ENCODE results near the gene MAD1L1. TPM values are rescaled to one million over a fixed set of nuclear protein-coding genes. Genes with fewer than 3 reads are reported as not detected.

Gene MAD1L1
- total RNA-seq, 1 experiment from 2014 or later: 50.8 TPM

DNA sequence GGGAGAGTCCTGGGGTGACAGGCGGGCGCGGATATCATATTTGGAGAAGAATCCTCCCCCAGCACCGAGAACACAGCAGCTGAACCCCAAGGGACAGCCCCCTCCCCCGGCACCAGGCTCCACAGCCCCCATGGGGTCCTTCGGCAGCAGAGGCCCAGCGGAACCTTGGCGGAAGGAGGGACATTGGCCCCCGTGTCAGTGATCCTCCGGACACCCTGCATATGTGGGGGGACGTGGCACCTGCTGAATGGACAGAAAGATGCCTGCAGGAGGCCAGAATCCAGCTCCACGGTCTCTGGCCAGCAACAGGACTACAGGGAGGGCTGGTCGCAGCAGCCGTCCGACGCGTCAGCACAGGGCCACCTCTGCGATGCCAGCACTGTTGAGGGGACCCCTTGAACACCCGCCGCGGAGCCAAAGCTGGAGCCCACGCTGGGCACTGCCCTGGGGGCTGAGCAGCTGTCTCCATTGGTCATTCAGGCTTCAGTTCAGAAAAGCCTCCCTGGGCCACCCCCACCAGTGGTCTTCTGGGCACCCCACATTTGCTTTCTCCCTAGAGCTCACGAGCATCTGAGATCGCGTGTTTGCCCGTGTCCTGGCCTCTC, 322.6 kb downstream of the MAD1L1 start:
- intact Hi-C loops (cut with micrococcal nuclease; ENCODE audit: unreplicated experiment): no loop called here
- no peak overlapping the region for H3K27ac ChIP-seq
- CTCF ChIA-PET: no interaction called here
- no peaks in the 10 kb centered on the region for H3K79me2 ChIP-seq (ENCODE audit: low read depth)
- POLR2A ChIA-PET (ENCODE audit: unreplicated experiment): no interaction called here
- no TSS peak for BruUV-seq (replicated peaks)
- no peak overlapping the region for H3K4me2 ChIP-seq
- TF ChIP-seq, protein P1, sequence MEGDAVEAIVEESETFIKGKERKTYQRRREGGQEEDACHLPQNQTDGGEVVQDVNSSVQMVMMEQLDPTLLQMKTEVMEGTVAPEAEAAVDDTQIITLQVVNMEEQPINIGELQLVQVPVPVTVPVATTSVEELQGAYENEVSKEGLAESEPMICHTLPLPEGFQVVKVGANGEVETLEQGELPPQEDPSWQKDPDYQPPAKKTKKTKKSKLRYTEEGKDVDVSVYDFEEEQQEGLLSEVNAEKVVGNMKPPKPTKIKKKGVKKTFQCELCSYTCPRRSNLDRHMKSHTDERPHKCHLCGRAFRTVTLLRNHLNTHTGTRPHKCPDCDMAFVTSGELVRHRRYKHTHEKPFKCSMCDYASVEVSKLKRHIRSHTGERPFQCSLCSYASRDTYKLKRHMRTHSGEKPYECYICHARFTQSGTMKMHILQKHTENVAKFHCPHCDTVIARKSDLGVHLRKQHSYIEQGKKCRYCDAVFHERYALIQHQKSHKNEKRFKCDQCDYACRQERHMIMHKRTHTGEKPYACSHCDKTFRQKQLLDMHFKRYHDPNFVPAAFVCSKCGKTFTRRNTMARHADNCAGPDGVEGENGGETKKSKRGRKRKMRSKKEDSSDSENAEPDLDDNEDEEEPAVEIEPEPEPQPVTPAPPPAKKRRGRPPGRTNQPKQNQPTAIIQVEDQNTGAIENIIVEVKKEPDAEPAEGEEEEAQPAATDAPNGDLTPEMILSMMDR (conservative IDR thresholded peaks at IDR 0.05): no peak
- TF ChIP-seq EZH2 (IDR thresholded peaks at IDR 0.05; ENCODE audit: low read depth): no peak
- H3K9me3 ChIP-seq (ENCODE audit: insufficient read depth, low read depth): no peaks in the 10 kb centered on the region
- no peaks in the 10 kb centered on the region for H3K36me3 ChIP-seq (ENCODE audit: low read depth)
- no peak overlapping the region for H3K4me3 ChIP-seq
- no peaks in the 10 kb centered on the region for H3K9me2 ChIP-seq (ENCODE audit: insufficient read depth)
- no peaks in the 10 kb centered on the region for H3K27me3 ChIP-seq (ENCODE audit: insufficient read depth, low read depth)
- H3K4me1 ChIP-seq (replicated peaks; ENCODE audit: insufficient read depth): no peaks in the 10 kb centered on the region
- H2AFZ ChIP-seq: no peak overlapping the region
- peaks cover 4% of the 10 kb centered on the region; the same call in 1 of the 2 replicates for H4K20me1 ChIP-seq (ENCODE audit: insufficient read depth)
- H3F3A ChIP-seq (ENCODE audit: insufficient read depth, low read depth): no peaks in the 10 kb centered on the region
- no peak for DNase-seq

DNA sequence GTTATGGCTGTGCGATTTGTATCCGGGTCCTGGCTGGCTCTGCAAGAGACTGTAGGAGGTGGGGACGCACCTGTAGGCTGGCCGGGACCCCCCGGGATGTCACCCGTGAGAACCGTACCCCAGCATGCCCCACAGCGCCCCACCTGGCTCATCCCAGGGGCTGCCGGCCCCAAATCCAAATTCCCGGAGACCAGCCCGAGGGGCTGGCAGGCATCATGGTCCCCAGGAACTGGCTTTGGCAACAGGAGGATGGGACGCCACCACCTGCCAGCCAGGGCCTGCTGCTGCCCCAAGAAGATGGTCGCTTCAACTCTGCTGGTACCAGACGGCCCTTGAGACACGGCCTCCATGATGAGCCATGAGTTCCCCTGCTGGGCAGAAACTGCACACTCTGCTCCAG, 323.3 kb downstream of the MAD1L1 start:
- peaks cover 4% of the 10 kb centered on the region; the same call in 1 of the 2 replicates for H4K20me1 ChIP-seq (ENCODE audit: insufficient read depth)
- no peak overlapping the region for H3K4me3 ChIP-seq
- H3K9me2 ChIP-seq (ENCODE audit: insufficient read depth): no peaks in the 10 kb centered on the region
- no peaks in the 10 kb centered on the region for H3K36me3 ChIP-seq (ENCODE audit: low read depth)
- no peaks in the 10 kb centered on the region for H3K4me1 ChIP-seq (replicated peaks; ENCODE audit: insufficient read depth)
- no TSS peak for BruUV-seq (replicated peaks)
- no peaks in the 10 kb centered on the region for H3F3A ChIP-seq (ENCODE audit: insufficient read depth, low read depth)
- no peak overlapping the region for H3K27ac ChIP-seq
- H3K4me2 ChIP-seq: no peak overlapping the region
- TF ChIP-seq, protein P1 (conservative IDR thresholded peaks at IDR 0.05): no peak
- TF ChIP-seq EZH2 (IDR thresholded peaks at IDR 0.05; ENCODE audit: low read depth): no peak
- no peaks in the 10 kb centered on the region for H3K27me3 ChIP-seq (ENCODE audit: insufficient read depth, low read depth)
- H3K9me3 ChIP-seq (ENCODE audit: insufficient read depth, low read depth): no peaks in the 10 kb centered on the region
- H3K79me2 ChIP-seq (ENCODE audit: low read depth): no peaks in the 10 kb centered on the region
- ChIA-PET POLR2A (ENCODE audit: unreplicated experiment) (no interaction called here), CTCF (no interaction called here)
- intact Hi-C loops (cut with micrococcal nuclease; ENCODE audit: unreplicated experiment): no loop called here
- no peak for DNase-seq
- no peak overlapping the region for H2AFZ ChIP-seq

DNA sequence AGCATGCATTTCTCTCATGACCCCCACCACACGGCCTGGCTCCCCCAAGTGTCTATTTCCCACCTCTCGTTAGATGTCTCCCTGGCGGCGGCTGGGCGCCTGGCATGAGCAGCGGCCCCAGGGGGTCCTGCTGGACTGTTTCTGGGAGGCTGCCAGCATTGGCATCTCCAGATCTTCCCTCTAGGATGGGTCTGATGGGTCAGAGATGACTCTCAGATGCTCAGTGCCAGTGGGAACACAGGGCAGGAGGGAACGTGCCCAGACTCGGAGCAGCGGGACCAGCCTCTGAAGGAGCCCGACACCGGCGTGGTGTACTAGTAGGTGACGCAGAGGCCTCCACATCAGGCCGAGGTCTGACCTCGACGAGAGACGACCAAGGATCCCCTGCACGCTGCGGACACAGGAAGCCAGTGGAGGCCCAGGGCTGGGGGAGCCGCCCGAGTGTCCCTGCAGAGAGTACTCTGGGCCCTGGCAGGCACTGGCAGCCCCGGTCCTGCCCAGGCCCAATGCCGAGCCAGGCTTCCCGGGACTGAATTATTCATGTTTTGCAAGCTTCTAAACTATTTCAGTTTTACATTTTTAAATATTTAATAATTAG, 323.8 kb downstream of the MAD1L1 start:
- Histone ChIP-seq H3K27me3 (ENCODE audit: insufficient read depth, low read depth) (no peaks in the 10 kb centered on the region), H4K20me1 (ENCODE audit: insufficient read depth) (peaks cover 2% of the 10 kb centered on the region; the same call in 1 of the 2 replicates), H3K4me1 (replicated peaks; ENCODE audit: insufficient read depth) (no peaks in the 10 kb centered on the region), H3K79me2 (ENCODE audit: low read depth) (no peaks in the 10 kb centered on the region), H3K4me2 (no peak overlapping the region), H3F3A (ENCODE audit: insufficient read depth, low read depth) (no peaks in the 10 kb centered on the region), H3K9me3 (ENCODE audit: insufficient read depth, low read depth) (no peaks in the 10 kb centered on the region), H3K9me2 (ENCODE audit: insufficient read depth) (no peaks in the 10 kb centered on the region), H3K4me3 (no peak overlapping the region), H3K36me3 (ENCODE audit: low read depth) (no peaks in the 10 kb centered on the region), H2AFZ (no peak overlapping the region), H3K27ac (no peak overlapping the region)
- BruUV-seq (replicated peaks): no TSS peak
- no peak for DNase-seq
- intact Hi-C loops (cut with micrococcal nuclease; ENCODE audit: unreplicated experiment): no loop called here
- ChIA-PET CTCF (no interaction called here), POLR2A (ENCODE audit: unreplicated experiment) (no interaction called here)
- no peak for TF ChIP-seq EZH2 (IDR thresholded peaks at IDR 0.05; ENCODE audit: low read depth)
- TF ChIP-seq, protein P1 (conservative IDR thresholded peaks at IDR 0.05): no peak

All from PC-9 (cell line).